ENCODE results near the gene SOX8. TPM values are rescaled to one million over a fixed set of nuclear protein-coding genes. Genes with fewer than 3 reads are reported as not detected.

The SOX8 gene
- total RNA-seq (2014; rRNA removed; shearing (Covaris generic)) = 17.2 and 26.2 TPM in 2 replicates
- 5.7 and 6.7 TPM in 2 replicates for polyA plus RNA-seq (2016; fragmentation: Nextera tagmentation; extraction: Ambion mirVana)
- long read RNA-seq, partial matches to known transcripts = 1 of 1 reads
- long read RNA-seq, other reads (novel, unspliced or antisense) = 0 of 1 reads

DNA sequence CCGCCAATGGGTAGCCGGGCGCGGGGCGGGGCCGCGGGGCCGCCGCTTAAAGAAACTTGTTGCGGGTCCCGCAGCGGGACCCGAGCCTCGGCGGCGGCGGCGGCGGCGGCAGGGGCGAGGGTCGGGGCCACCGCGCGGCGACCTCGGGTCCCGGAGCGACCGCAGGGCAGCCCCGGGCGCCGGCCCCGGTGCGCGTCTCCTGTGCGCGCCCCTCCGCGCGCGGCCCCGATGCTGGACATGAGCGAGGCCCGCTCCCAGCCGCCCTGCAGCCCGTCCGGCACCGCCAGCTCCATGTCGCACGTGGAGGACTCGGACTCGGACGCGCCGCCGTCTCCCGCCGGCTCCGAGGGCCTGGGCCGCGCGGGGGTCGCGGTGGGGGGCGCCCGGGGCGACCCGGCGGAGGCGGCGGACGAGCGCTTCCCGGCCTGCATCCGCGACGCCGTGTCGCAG, at the start of gene SOX8:
Gene SOX8, plus strand, starts transcription at position 76 of the 450 bp plus-strand sequence. Its CDS starts 153 bp downstream, at position 229.
- H2AFZ ChIP-seq = no peak within 1 kb of the TSS
- H3K27ac Mint-ChIP-seq = no peak within 1 kb of the TSS

DNA sequence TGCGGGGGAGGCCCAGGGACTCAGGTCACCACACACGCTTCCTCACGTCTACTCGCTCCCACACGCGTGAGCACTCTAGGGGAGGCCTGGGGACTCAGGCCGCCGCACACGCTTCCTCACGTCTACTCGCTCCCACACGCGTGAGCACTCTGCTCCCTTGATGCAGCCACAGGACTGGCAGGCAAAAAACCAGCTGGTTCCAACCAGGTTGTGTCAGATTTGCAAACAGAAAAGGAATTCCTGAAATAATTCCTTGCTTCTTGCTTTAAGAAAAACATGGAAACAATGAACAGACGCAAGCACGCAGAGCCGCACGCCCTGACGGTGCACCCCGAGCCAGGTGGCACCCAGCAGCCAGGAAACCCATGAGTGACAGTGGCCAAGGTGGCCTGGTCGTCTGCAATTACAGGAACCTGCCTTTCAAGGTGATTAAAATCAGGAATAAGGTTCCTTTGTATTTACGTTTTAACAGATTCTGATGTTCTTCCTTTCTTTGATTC, 48.7 kb upstream of the SOX8 start:
- peak overlapping the region; percentile 32; the same call in 1 of the 2 replicates for H3K27ac ChIP-seq (ENCODE audit: low read depth)
- H3K36me3 ChIP-seq (ENCODE audit: insufficient read depth) = no peaks in the 10 kb centered on the region
- H3K27me3 ChIP-seq (ENCODE audit: insufficient read depth) = no peaks in the 10 kb centered on the region
- H3K27me3 Mint-ChIP-seq (ENCODE audit: insufficient read depth, low read depth, poor library complexity) = peaks cover 5% of the 10 kb centered on the region
- no peak overlapping the region for H3K27ac Mint-ChIP-seq
- no peaks in the 10 kb centered on the region for H3F3A ChIP-seq (replicated peaks; ENCODE audit: low read depth)
- H3K4me2 ChIP-seq = no peak overlapping the region
- ATAC-seq (no peak), DNase-seq (ENCODE audit: low spot score) (no peak)
- TF ChIP-seq JUNB (IDR thresholded peaks at IDR 0.05; ENCODE audit: unreplicated experiment) = no peak
- TF ChIP-seq ZNF462 (CRISPR knock-in tag; IDR thresholded peaks at IDR 0.05) = no peak
- TF ChIP-seq POLR2AphosphoS5 (IDR thresholded peaks at IDR 0.05; ENCODE audit: low read depth) = no peak
- no peak for TF ChIP-seq STAT1 (IDR thresholded peaks at IDR 0.05; ENCODE audit: unreplicated experiment)
- TF ChIP-seq CTCF (conservative IDR thresholded peaks at IDR 0.05; ENCODE audit: low read depth in 2 of 2) = no peak
- TF ChIP-seq EZH2 (IDR thresholded peaks at IDR 0.05; ENCODE audit: low read depth, unreplicated experiment) = no peak
- no peaks in the 10 kb centered on the region for H3K9me2 ChIP-seq (ENCODE audit: insufficient read depth)
- no peak overlapping the region for H2AFZ ChIP-seq
- 0 out of 2 replicates have a peak, but pooled peaks cover 5% of the 10 kb centered on the region for H3K4me1 ChIP-seq (ENCODE audit: insufficient read depth)
- H3K4me1 Mint-ChIP-seq = peaks cover 13% of the 10 kb centered on the region
- H3K9me3 Mint-ChIP-seq = no peaks in the 10 kb centered on the region; the same call in 2 of the 3 replicates
- H3K79me2 ChIP-seq (replicated peaks; ENCODE audit: insufficient read depth) = no peaks in the 10 kb centered on the region
- H3K4me3 Mint-ChIP-seq = no peak overlapping the region
- no peak overlapping the region for H3K4me3 ChIP-seq
- no peaks in the 10 kb centered on the region for H4K20me1 ChIP-seq (replicated peaks; ENCODE audit: insufficient read depth)
- no peaks in the 10 kb centered on the region for H3K36me3 Mint-ChIP-seq (ENCODE audit: low read depth)

More for the DNA sequence above, at the start of gene SOX8:
- Histone ChIP-seq H3F3A (replicated peaks; ENCODE audit: low read depth) (no peaks in the 10 kb centered on the region), H3K36me3 (ENCODE audit: insufficient read depth) (no peaks in the 10 kb centered on the region), H3K9me2 (ENCODE audit: insufficient read depth) (no peaks in the 10 kb centered on the region), H3K79me2 (replicated peaks; ENCODE audit: insufficient read depth) (no peaks in the 10 kb centered on the region), H3K27ac (ENCODE audit: low read depth) (no peak within 1 kb of the TSS), H3K4me3 (peak within 1 kb of the TSS; percentile 68), H3K27me3 (ENCODE audit: insufficient read depth) (peaks cover 27% of the 10 kb centered on the region), H3K4me1 (ENCODE audit: insufficient read depth) (no peaks in the 10 kb centered on the region), H4K20me1 (replicated peaks; ENCODE audit: insufficient read depth) (no peaks in the 10 kb centered on the region; the same call in 1 of the 2 replicates), H3K4me2 (peak within 1 kb of the TSS; percentile 84)
- H3K4me1 Mint-ChIP-seq = peaks cover 7% of the 10 kb centered on the region
- H3K4me3 Mint-ChIP-seq = peak within 1 kb of the TSS; percentile 86
- TF ChIP-seq EZH2phosphoT487 (IDR thresholded peaks at IDR 0.05; ENCODE audit: unreplicated experiment) = no peak
- DNase-seq (ENCODE audit: low spot score) = peak; percentile 72
- H3K27me3 Mint-ChIP-seq (ENCODE audit: insufficient read depth, low read depth, poor library complexity) = peaks cover 30% of the 10 kb centered on the region
- no peaks in the 10 kb centered on the region for H3K9me3 Mint-ChIP-seq
- no peak; the same call in 2 of the 3 replicates for ATAC-seq
- H3K36me3 Mint-ChIP-seq (ENCODE audit: low read depth) = peaks cover 3% of the 10 kb centered on the region; the same call in 1 of the 3 replicates
